Effector CD4-positive, alpha-beta T cell (primary cell): ENCODE measurements around the gene GNRHR.

ENCODE experiments used
- DNase-seq: peaks from one replicate; pipeline ENCODE4 v3.0.0-alpha.2; 2020

The GNRHR gene

GRCh38 chr4:67700116-67700737 is 54.0 kb downstream of the GNRHR start:
- no peak for DNase-seq

GRCh38 chr4:67699603-67700002 is 54.6 kb downstream of the GNRHR start:
- no peak for DNase-seq

DNA sequence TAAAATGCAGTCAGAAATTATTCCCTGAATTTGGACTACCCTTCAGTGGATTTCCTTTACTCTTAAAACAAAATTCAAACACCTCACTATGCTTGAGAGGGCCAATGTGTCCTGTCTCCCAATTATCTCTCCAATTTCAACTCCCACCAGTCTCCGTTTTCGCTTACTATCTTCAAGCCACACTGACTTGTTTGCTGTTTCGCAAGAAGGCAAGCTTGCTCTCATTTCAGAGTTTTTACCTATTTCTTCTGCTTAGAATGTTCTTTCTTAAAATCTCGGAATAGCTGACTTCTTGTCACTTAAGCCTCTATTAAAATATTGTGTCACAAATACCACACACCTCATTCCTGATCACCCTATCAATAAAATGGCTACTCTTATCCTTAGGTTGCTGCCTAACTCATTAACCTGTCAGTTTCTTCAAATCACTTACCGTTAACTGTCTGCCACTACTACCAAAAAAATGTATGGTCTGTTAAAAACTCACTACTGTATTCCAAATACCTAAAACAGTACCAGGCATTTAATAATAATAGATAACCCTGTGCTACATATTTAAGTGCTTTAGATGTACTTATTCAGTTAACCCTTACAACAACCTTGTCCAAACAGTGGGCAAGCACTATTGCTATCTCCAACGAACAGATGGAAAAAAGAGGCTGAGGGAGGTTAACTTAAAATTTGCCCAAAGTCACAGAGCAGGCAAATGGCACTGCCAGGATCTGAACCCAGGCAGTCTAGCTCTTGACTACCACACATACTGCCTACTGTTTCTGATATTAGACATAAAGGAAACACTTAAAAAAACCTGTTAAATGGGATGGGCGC is 56.1 kb downstream of the GNRHR start:
- no peak for DNase-seq

- no peak for DNase-seq
These were observed 58.1 kb downstream of the GNRHR start for GRCh38 chr4:67696061-67696460.

DNA sequence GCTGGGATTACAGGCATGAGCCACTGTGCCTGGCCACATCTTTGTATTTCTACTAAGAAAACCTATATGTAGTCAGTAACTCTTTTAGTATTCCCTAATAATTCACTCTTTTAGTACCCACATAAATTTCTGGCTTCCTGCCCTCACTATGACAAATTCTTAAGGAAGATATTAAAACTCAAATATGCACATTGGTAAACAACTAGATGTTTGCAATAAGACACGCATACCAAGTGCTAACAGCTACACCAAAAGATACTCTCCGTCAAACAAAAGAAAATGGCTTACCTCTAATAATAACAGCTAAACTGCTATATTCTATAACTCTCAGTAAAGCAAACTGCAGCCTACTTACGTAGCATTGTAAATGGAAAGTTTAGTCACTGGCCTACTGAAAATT is 59.5 kb downstream of the GNRHR start:
- DNase-seq = no peak

DNA sequence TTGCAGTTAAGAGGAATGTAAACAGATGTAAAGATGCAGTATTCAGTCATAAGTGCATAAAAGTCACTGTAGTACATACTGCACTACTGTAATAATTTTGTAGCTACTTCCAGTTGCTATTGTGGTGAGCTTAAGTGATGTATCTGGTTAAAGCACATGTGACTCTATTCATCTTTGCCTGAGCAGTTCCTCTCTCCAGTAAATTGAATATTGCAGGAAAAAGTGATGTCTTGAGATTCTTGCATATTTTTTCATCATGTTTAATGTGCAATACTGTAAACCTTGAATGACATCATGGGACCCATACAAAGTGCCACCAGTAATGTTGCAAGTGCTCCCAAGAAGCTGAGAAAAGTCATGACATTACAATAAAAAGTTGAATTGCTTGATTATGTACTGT is 62.9 kb downstream of the GNRHR start:
- DNase-seq = no peak
